ENCODE measurements around the gene LMAN1L. TPM values are rescaled to one million over a fixed set of nuclear protein-coding genes. Genes with fewer than 3 reads are reported as not detected.
A peak's percentile ranks its signal among the peaks of the same experiment; 100 is the strongest.

Gene LMAN1L
- total RNA-seq, 3 donors from 2014 or later: 0.15 TPM; not detected in 2

- Histone ChIP-seq H3K36me3 (no peaks in the 10 kb centered on the region), H3K4me3 (no peak overlapping the region), H3K27ac (no peak overlapping the region), H3K4me1 (no peaks in the 10 kb centered on the region), H3K9me3 (no peaks in the 10 kb centered on the region), H3K27me3 (no peaks in the 10 kb centered on the region)
- TF ChIP-seq POLR2AphosphoS5 (IDR thresholded peaks at IDR 0.05) (no peak), POLR2A (IDR thresholded peaks at IDR 0.05) (no peak)
- TF ChIP-seq, protein P1, sequence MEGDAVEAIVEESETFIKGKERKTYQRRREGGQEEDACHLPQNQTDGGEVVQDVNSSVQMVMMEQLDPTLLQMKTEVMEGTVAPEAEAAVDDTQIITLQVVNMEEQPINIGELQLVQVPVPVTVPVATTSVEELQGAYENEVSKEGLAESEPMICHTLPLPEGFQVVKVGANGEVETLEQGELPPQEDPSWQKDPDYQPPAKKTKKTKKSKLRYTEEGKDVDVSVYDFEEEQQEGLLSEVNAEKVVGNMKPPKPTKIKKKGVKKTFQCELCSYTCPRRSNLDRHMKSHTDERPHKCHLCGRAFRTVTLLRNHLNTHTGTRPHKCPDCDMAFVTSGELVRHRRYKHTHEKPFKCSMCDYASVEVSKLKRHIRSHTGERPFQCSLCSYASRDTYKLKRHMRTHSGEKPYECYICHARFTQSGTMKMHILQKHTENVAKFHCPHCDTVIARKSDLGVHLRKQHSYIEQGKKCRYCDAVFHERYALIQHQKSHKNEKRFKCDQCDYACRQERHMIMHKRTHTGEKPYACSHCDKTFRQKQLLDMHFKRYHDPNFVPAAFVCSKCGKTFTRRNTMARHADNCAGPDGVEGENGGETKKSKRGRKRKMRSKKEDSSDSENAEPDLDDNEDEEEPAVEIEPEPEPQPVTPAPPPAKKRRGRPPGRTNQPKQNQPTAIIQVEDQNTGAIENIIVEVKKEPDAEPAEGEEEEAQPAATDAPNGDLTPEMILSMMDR (IDR thresholded peaks at IDR 0.05): peak; percentile 43 to 63 (median 57)
- no peak for DNase-seq (ENCODE audit: low spot score in 2 of 2)
- intact Hi-C loops (cut with DNase I; ENCODE audit: low total_unique reads): no loop called here
Observed at GRCh38 chr15:74835312-74835823, 22.7 kb downstream of the LMAN1L start.

DNA sequence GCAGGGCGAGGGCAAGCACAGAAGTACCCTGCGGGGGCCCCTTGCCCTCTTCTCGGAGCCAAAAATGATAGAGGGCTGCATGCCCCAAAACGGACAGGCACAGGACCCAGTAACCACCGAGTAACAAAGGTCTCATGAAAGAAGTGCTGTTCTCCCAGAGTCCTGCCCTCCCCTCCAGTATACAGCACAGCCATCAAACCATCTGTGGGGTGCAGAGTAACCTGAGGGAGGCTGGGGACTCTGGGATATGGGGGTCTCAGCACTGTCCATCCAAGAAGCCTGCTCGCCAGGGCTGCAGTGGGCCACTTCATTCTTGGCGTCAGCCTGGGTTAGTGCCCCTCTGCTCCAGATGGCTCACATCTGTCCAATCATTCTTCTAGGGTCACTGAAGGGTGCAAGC, 24.2 kb downstream of the LMAN1L start:
- Histone ChIP-seq H3K27ac (no peak overlapping the region), H3K4me3 (no peak overlapping the region), H3K9me3 (no peaks in the 10 kb centered on the region), H3K27me3 (no peaks in the 10 kb centered on the region), H3K4me1 (peaks cover 0 to 5% of the 10 kb centered on the region in 2 donors), H3K36me3 (no peaks in the 10 kb centered on the region)
- intact Hi-C loops (cut with DNase I; ENCODE audit: low total_unique reads): no loop called here
- TF ChIP-seq POLR2AphosphoS5 (IDR thresholded peaks at IDR 0.05): no peak
- no peak for TF ChIP-seq POLR2A (IDR thresholded peaks at IDR 0.05)
- TF ChIP-seq, protein P1 (IDR thresholded peaks at IDR 0.05): no peak
- no peak for DNase-seq (ENCODE audit: low spot score in 2 of 2)

DNA sequence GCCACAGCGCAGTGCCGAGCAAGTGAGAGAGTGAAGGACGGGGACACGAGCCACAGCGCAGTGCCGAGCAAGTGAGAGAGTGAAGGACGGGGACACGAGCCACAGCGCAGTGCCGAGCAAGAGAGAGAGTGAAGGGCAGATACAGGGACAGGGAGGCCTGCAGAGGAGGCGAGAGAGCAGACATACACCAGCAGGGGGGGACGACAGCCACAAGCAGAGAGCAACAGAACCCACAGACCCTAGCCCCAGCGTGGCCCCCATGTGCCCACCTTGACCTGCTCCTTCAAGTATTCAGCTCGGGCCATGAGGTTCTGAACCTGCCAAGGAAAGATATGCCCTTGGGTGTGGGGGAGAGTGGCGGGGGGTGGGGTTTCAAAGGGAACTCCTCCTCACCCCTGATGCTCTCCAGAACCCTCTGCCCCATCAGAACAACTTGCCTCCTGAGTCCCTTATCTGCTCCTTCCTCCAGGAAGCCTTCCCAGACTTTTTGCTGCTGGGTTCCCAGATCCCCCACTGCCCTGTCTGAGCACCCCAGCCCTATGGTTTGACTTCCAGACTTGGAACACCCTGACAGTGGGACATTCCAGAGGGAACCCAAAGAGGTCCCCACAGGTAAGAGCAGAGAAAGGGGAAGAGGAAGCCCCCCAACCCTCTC, 25.0 kb downstream of the LMAN1L start:
- H3K27me3 ChIP-seq: no peaks in the 10 kb centered on the region
- peaks cover 0 to 12% of the 10 kb centered on the region in 2 donors for H3K4me1 ChIP-seq
- DNase-seq (ENCODE audit: low spot score in 2 of 2): no peak
- H3K9me3 ChIP-seq: no peaks in the 10 kb centered on the region
- H3K27ac ChIP-seq: no peak overlapping the region
- H3K4me3 ChIP-seq: no peak overlapping the region
- intact Hi-C loops (cut with DNase I; ENCODE audit: low total_unique reads): no loop called here
- TF ChIP-seq POLR2A (IDR thresholded peaks at IDR 0.05): no peak
- H3K36me3 ChIP-seq: no peaks in the 10 kb centered on the region

GRCh38 chr15:74838137-74838516, 25.5 kb downstream of the LMAN1L start:
- no peaks in the 10 kb centered on the region for H3K36me3 ChIP-seq
- H3K9me3 ChIP-seq: no peaks in the 10 kb centered on the region
- H3K27ac ChIP-seq: no peak overlapping the region
- H3K27me3 ChIP-seq: no peaks in the 10 kb centered on the region
- no peak overlapping the region for H3K4me3 ChIP-seq
- peaks cover 0 to 12% of the 10 kb centered on the region in 2 donors for H3K4me1 ChIP-seq
- no peak for TF ChIP-seq POLR2A (IDR thresholded peaks at IDR 0.05)
- TF ChIP-seq, protein P1 (IDR thresholded peaks at IDR 0.05): no peak
- TF ChIP-seq POLR2AphosphoS5 (IDR thresholded peaks at IDR 0.05): no peak
- DNase-seq (ENCODE audit: low spot score in 2 of 2): no peak
- intact Hi-C loops (cut with DNase I; ENCODE audit: low total_unique reads): no loop called here

- Histone ChIP-seq H3K4me3 (no peak overlapping the region), H3K9me3 (no peaks in the 10 kb centered on the region), H3K36me3 (no peaks in the 10 kb centered on the region), H3K27ac (no peak overlapping the region), H3K4me1 (peaks cover 0 to 12% of the 10 kb centered on the region in 2 donors), H3K27me3 (no peaks in the 10 kb centered on the region)
- intact Hi-C loops (cut with DNase I; ENCODE audit: low total_unique reads): no loop called here
- DNase-seq (ENCODE audit: low spot score in 2 of 2): no peak
- TF ChIP-seq, protein P1 (IDR thresholded peaks at IDR 0.05): no peak
- no peak for TF ChIP-seq POLR2A (IDR thresholded peaks at IDR 0.05)
- TF ChIP-seq POLR2AphosphoS5 (IDR thresholded peaks at IDR 0.05): no peak
Observed at GRCh38 chr15:74838746-74839525, 26.3 kb downstream of the LMAN1L start.

All from breast epithelium (tissue), 4 donors.